Measurements from ENCODE around the gene ANKMY1.

The ANKMY1 gene

DNA sequence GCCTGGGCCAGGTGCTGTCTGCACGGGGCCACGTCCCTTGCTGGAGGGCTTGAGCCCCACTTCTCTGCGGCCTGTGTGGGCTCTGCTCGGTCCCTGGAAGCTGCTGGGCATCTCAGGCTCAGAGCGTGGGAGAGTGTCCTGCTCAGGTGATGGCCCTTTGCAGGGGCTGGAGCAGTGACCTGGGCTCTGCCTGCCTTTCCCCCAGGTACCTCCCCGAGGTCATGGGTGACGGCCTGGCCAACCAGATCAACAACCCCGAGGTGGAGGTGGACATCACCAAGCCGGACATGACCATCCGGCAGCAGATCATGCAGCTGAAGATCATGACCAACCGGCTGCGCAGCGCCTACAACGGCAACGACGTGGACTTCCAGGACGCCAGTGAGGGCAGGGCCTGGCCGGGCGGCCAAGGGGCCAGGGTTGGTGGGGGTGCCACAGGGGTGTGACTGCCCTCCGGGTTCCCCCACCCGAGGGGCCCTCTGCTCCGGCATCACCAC, 92.5 kb downstream of the ANKMY1 start:
- intact Hi-C loops (cut with DNase I; ENCODE audit: low total_unique reads): no loop called here
- H3K27ac ChIP-seq: no peak overlapping the region
- peak; percentile 16 to 65 for DNase-seq

DNA sequence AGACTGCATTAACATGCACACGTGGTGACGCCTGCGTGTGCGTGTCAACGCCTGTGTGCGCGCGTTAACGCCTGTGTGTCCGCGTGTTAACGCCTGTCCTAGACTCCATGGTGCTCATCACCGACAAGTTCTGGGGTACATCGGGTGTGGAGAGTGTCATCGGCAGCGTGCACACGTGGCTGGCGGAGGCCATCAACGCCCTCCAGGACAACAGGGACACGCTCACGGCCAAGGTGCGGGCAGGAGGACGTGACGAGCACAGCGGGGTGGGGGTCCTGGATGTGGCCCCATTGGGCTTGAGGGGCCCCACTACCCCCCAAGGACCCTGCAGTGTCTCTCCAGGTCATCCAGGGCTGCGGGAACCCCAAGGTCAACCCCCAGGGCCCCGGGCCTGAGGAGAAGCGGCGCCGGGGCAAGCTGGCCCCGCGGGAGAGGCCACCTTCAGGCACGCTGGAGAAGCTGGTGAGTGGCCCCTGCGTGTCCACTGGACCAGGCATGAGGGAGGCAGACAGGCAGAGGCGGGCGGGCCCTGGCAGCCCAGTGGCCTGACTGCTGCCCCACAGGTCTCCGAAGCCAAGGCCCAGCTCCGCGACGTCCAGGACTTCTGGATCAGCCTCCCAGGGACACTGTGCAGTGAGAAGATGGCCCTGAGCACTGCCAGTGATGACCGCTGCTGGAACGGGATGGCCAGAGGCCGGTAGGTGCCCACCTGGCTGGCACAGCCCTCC, 93.1 kb downstream of the ANKMY1 start:
- intact Hi-C loops (cut with DNase I; ENCODE audit: low total_unique reads): no loop called here
- Histone ChIP-seq H3K27me3 (no peaks in the 10 kb centered on the region), H3K4me1 (no peaks in the 10 kb centered on the region), H3K27ac (no peak overlapping the region), H3K4me3 (no peak overlapping the region), H3K9me3 (no peaks in the 10 kb centered on the region), H3K36me3 (peaks cover 6 to 77% (median 46%) of the 10 kb centered on the region in 3 donors)
- TF ChIP-seq, protein P1, sequence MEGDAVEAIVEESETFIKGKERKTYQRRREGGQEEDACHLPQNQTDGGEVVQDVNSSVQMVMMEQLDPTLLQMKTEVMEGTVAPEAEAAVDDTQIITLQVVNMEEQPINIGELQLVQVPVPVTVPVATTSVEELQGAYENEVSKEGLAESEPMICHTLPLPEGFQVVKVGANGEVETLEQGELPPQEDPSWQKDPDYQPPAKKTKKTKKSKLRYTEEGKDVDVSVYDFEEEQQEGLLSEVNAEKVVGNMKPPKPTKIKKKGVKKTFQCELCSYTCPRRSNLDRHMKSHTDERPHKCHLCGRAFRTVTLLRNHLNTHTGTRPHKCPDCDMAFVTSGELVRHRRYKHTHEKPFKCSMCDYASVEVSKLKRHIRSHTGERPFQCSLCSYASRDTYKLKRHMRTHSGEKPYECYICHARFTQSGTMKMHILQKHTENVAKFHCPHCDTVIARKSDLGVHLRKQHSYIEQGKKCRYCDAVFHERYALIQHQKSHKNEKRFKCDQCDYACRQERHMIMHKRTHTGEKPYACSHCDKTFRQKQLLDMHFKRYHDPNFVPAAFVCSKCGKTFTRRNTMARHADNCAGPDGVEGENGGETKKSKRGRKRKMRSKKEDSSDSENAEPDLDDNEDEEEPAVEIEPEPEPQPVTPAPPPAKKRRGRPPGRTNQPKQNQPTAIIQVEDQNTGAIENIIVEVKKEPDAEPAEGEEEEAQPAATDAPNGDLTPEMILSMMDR (IDR thresholded peaks at IDR 0.05): no peak
- peak in 1 of 2 donors; percentile 64 for DNase-seq

More for the DNA sequence above, 92.5 kb downstream of the ANKMY1 start:
- H3K4me3 ChIP-seq: no peak overlapping the region
- H3K36me3 ChIP-seq: peaks cover 6 to 71% (median 46%) of the 10 kb centered on the region in 3 donors
- TF ChIP-seq, protein P1 (IDR thresholded peaks at IDR 0.05): no peak
- no peaks in the 10 kb centered on the region for H3K27me3 ChIP-seq
- no peaks in the 10 kb centered on the region for H3K4me1 ChIP-seq
- H3K9me3 ChIP-seq: no peaks in the 10 kb centered on the region

DNA sequence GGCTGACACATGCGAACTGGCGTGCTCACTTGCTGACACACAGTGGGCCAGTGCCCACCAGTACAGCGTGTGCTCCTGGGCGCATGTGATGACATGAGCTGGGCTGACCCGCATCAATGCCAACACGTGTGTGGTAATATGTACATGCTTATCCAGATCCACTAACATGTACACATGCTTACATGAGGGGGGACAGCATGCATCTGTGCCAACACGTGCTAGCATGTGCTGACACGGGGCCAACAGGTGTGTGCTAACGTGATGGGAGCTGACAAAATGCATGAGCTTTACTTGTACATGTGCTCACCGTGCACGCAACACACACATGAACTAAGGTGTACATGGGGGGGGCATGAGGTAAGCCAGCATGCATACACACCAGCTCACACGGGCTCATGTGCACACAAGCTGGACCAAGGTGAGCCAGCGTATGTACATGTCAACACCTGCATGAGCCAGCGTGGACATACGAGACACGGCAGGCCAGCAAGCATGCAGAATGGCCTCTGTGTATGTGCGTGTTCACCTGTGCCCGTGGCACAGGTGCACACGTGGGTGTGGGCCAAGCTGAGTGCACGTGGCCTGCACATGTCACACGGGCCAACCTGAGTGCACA, 93.8 kb downstream of the ANKMY1 start:
- Histone ChIP-seq H3K27me3 (no peaks in the 10 kb centered on the region), H3K27ac (no peak overlapping the region), H3K9me3 (no peaks in the 10 kb centered on the region), H3K4me3 (no peak overlapping the region), H3K4me1 (no peaks in the 10 kb centered on the region), H3K36me3 (peaks cover 6 to 83% (median 46%) of the 10 kb centered on the region in 3 donors)
- DNase-seq: no peak
- intact Hi-C loops (cut with DNase I; ENCODE audit: low total_unique reads): no loop called here
- TF ChIP-seq, protein P1 (IDR thresholded peaks at IDR 0.05): no peak

DNA sequence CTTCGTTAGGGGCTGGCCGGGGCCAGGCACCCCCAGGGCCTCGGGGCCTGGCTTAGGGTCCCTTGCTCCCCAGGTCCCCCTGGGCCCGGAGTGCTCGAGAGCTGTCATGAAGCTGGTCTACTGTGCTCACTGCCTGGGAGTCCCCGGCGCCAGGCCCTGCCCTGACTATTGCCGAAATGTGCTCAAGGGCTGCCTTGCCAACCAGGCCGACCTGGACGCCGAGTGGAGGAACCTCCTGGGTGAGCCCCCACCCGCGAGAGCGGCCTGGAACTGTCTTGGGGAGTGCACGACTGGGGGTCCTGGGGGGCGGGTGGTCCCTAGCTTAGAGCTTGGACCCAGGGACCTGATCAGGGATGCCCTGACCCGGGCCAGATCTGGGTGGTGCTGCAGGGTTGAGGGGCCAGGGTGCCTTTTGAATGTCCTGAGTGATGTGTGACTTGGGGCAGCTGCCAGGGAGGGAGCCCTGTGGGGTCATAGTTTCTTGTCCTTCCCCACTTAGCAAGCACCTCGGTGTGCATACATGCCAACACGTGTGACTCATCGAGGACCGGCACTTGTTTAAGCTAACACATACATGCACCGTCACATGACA, 94.4 kb downstream of the ANKMY1 start:
- no peak overlapping the region for H3K27ac ChIP-seq
- H3K4me1 ChIP-seq: no peaks in the 10 kb centered on the region
- H3K4me3 ChIP-seq: no peak overlapping the region
- TF ChIP-seq, protein P1 (IDR thresholded peaks at IDR 0.05): no peak
- H3K9me3 ChIP-seq: no peaks in the 10 kb centered on the region
- no peaks in the 10 kb centered on the region for H3K27me3 ChIP-seq
- intact Hi-C loops (cut with DNase I; ENCODE audit: low total_unique reads): no loop called here
- H3K36me3 ChIP-seq: peaks cover 6 to 83% (median 46%) of the 10 kb centered on the region in 3 donors
- peak; percentile 14 to 67 for DNase-seq

DNA sequence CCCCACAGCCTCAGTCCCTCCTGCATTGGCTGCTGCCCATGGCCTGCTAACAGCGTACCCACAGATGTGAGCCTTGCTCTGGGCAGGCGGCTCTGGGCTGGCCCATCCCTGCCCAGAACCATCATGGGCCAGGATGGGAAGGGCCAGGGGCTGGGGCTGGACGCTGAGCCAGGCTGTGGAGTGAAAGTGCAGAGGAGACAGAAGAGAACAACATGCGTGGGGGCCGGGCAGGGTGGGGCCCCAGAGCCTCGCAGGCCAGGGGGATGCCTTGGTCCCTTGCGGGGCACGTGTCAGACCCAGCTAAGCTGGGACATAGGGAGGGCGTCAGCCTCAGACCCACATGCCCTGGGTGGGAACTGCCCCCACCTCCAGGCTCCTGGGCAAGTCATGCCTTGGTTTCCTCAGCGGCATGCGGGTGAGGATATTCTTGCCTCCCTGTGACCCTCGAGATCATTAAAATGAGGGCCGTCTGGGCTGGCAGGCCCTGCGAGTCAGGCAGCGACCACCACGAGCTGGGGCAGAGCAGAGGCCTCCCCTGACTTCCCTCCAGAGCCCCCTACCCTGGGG, 95.0 kb downstream of the ANKMY1 start:
- DNase-seq: no peak
- no peaks in the 10 kb centered on the region for H3K27me3 ChIP-seq
- no peaks in the 10 kb centered on the region for H3K9me3 ChIP-seq
- H3K36me3 ChIP-seq: peaks cover 6 to 83% (median 46%) of the 10 kb centered on the region in 3 donors
- H3K4me1 ChIP-seq: no peaks in the 10 kb centered on the region
- H3K27ac ChIP-seq: no peak overlapping the region
- TF ChIP-seq, protein P1 (IDR thresholded peaks at IDR 0.05): no peak
- intact Hi-C loops (cut with DNase I; ENCODE audit: low total_unique reads): no loop called here
- H3K4me3 ChIP-seq: no peak overlapping the region
